GM19324 (cell line): ENCODE results near the gene JADE1.

Experiments
- ATAC-seq: cut with Tn5 transposase; IDR thresholded peaks from one replicate; pipeline ENCODE4 v1.9.1; 2021; ENCODE audit warnings: mild to moderate bottlenecking, moderate library complexity; ENCODE audit not compliant: unreplicated experiment, low FRiP score

JADE1 gene

DNA sequence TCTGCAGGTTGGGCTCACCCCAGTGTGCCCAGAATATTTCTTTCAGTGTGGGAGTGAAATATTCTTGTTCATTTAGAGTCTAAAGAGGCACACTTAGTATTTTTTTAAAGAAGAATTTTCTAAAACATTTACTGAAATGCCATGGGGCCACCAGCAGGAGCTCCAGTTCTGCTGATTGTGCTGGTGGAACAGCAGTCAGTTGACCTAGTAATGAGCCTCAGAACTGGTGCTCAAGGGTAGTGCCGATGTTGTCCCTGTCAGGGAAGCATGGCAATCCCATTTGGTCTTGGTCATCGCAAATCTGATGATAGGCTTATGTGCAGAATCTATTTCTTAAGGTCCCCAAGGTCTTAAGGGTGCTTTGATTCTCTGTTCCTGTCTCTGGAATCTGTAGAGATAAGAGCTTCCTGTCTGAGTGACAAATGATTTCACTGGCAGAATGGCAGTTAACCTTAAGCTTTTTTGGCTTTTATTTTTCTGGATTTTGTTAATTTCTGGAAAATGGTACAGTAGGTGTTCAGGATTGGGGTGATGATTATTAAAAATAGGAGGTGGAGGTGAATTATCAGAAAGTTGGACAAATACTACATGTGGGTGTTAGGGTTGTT lies 31.3 kb downstream of the JADE1 start:
- ATAC-seq, result no peak

DNA sequence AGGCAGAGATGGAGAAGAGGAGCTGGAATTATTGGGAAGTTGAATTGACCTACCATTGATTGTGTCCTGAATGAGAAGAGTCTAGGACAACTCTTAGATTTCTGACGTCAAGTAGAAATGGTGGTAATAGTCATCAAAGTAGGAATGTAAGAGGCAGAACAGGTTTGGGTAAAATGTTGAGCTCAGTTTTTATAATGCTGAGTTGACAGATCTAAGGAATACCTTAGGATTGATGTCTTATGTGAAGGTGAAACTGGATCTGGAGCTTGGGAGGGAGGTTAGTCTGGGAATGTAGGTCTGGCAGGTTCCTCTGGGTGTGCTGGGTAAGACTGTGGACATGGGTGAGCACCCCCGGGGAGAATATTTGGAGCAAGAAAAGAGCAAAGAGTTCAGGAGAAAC lies 31.9 kb downstream of the JADE1 start:
- no peak for ATAC-seq

DNA sequence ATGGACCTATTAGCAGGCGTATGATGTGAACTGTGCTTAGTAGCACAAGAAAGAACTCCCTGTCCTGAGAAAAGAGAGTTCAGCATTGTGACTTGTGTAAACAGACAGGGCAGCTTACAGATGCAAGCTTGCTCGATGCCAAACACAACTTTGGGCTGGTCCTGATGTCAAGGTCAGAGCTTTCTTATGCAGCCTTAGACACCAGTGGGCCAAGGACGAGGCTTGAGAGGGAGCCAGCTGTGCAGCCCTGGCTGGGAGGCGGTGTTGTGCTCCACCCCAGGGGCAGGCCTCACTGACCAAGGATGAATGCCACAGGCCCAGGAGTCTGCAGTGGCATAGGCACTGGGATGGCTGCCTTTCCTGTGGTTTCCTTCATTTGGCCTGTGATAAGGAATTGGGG lies 35.4 kb downstream of the JADE1 start:
- no peak for ATAC-seq

DNA sequence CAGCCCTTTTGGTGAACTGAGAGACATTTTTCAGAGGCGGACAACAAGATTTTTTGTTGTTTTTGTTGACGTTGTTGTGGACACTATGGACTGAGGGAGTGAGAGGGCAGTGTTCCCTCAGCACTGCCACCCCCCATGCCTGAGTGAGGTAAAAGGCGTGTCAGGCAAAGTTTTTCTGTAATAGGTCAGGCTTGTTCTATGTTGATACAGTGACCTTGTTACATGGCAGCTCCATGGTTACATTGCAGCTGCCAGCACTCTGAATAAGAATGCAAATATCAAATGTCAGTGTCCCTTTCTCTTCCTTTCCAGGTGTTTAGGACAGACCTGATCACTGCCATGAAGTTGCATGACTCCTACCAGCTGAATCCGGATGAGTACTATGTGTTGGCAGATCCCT lies 36.6 kb downstream of the JADE1 start:
- ATAC-seq, result no peak

DNA sequence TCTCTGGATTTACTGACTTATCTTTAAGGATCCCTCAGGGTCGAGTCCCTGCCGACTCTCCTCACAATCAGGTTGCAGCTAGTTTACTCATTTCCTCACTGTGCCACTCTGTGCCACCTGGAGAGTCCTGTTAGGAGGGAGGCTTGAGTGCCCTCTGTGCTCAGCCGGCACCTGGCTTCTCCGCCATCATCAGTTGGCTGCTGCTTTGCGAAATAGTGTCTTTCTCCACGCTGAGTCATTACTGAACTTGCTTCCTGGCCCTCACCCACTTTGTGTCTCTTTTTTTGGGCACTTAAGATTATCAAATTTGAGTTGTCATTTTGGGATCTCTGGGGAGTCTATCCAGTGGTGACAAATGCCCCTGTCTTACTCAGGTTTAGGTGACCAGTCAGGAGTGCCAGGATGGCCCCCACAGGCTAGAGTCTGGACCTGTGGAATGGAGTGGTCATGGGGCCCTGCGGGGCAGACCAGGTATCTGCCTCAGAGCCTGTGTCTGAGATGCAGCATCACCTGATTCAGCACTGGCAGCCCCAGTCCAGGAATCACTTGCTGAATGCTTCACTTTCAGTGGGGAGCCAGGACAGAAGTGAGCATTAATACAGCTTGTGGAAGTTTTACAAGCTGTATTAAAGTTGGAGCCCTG lies 37.7 kb downstream of the JADE1 start:
- ATAC-seq, result no peak

DNA sequence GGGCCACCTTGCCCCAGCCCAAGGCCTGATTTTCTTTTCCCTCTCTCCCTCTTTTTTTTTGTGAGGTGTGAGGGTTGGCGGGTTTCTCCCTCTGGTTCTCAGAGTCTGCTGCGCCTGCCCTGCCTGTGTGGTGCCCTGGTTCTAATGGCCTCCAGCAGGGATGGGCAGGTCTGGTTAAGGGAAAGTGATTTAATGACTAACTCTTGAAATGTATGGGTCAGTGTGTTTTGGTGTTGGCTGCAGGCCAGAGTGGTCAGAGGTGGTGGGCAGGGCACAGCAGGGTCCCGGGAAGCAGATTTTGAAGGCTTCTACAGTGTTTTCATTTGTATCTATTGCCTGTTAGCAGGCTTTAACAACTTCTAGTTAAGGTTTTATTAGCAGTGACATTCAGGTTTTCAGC lies 39.0 kb downstream of the JADE1 start:
- ATAC-seq, result no peak

DNA sequence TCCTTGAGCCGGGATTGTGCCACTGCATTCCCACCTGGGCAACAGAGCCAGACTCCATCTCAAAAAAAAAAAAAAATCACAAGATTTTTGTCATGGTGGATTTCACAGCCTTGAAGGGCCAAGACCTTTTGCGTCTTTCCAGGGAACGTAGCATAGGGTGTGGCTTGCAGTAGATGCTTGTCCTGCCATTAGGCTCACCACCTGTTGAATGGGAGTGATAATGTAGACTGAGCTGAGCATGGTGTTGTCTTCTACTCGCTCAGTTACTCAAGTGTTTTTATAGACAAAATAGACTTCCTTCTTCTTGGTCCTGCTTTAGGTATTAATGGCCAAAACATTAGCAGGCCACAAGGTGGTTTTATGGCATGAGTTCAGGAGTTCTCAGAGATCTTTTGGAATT lies 40.8 kb downstream of the JADE1 start:
- ATAC-seq, result no peak

DNA sequence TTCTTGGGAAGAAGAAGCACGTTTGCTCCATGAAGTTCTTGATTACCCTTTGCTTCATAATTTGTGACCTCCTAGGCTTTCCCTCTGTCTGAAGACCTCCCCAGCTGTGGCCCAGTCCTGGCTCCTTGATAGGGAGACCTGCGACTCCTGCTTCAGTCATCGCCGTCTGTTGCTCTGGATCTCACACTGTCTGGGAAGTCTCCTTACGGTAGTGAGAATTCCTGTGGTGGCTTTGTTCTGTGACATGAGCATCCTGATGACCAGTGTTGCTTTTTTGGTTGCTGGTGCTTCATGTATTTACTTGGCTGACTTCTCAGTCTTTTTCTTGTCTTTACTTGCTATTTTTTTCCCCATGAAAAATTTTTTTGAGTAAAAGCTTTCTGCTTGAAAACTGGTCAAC lies 44.2 kb downstream of the JADE1 start:
- no peak for ATAC-seq

DNA sequence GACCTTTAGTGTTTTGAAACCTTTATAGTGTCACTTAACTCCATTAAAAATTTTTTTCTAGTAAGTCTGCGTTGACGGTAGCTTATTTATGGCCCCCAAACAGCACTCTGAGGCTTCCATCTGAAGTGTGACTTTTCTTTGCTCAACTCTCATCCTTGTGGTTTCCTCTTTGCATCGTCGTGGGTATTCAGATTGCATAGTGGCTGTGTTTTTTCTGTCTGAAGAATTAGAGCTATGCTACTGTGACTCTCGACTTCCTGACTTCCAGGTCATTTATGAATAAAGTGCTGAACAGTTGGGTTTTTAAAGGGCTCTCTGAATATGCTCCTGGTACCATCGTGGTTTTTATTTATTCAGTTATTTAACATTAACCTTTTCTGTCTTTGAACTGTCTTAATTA lies 44.9 kb downstream of the JADE1 start:
- ATAC-seq, result peak; percentile 65

DNA sequence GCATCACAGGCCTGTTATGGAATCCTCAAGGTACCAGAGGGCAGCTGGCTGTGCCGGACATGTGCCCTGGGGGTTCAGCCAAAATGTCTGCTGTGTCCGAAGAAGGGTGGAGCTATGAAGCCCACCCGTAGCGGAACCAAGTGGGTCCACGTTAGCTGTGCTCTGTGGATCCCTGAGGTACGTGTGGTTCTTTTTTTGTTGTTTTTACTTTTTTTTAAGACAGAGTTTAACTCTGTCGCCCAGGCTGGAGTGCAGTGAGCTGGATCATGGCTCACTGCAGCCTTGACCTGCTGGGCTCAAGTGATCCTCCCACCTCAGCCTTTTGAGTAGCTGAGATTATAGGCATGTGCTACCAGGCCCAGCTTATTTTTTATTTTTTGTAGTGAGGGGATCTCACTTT lies 46.1 kb downstream of the JADE1 start:
- no peak for ATAC-seq

DNA sequence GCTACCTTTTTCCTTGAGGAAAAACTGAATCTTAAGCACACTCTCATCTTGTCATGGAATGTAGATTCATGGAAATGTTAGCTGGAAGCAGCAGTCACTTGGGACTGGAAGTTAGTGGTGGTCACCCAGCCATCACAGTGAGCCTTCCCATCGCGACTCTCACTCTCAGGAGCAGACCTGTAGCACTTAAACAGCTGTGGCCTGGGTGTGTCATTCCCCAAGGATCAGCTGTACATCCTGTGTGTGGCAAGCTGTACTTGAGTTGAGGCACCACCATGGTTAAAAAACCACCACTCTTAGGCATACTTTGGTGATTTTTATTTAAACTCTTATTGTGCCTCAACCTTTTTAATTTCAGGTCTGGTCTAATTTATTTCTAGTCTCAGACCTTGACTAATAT lies 46.7 kb downstream of the JADE1 start:
- no peak for ATAC-seq

DNA sequence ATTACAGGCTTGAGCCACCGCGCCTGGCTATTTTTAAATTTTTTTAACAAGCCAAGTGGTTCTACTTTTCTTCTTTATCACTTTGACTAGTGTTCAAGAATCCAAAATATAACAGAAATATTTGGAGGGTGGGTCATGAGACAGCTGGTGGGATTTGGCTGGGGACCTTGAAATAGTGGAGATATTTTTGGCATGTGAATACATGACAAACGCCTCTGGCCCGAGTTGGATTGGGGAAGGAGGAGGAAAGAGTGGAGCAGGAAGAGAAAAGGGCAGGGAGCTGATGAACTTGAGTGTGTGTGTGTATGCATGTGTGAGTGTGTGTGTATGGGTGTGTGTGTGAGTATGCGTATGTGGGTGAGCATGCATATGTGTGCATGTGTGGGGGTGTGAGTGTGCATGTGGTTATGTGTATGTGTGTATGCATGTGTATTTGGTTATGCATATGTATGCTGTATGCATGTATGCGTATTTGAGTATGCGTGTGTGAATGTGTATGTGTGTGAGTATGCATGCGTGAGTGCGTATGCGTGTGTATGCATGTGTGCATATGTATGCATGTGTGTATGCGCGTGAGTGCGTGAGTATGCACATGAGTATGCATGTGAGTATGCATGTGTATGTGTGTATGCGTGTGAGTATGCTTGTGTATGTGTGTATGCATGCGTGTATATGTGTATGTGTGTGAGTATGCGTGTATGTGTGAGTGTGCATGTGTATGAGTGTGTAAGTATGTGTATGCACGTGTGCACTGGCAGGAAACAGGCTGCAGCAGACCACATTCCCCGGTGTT lies 49.6 kb downstream of the JADE1 start:
- ATAC-seq, result no peak

DNA sequence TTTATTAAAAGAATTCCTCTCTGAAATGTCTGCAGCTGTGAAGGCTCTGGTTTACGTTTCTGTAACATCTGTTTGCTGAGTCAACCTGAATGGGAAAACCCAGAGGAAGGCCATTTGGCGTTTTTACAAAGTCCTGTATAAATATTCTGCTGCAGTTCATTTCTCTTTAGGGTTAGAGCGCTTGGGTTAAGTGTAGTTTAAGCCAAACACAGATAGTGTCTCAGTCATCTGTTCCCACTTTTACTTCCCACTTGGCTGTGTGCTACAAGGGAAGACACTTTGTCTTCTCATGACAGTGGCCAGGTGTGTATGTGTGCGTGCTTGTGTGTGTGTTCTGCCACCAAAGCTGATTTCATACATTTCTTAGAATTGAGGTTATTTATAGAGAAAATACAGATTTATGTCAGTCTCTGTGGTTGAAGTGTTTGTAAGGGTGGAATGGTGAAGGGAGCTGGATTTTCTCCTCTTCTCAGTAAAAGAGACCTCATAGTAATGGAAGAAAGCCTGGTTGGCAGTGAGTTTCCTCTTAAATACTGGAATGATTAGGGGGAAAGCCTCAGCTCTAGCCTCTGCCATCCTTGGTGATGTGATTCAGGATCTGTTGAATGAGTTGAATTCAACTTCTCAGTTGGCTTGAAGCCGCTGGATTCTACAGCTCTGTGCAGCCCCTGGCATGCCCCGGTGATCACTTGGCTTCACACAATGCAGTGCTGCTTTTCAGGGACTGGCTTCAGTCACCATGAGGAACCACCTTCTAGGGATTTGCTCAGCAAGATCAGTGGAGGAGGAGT lies 50.6 kb downstream of the JADE1 start:
- ATAC-seq, result no peak

DNA sequence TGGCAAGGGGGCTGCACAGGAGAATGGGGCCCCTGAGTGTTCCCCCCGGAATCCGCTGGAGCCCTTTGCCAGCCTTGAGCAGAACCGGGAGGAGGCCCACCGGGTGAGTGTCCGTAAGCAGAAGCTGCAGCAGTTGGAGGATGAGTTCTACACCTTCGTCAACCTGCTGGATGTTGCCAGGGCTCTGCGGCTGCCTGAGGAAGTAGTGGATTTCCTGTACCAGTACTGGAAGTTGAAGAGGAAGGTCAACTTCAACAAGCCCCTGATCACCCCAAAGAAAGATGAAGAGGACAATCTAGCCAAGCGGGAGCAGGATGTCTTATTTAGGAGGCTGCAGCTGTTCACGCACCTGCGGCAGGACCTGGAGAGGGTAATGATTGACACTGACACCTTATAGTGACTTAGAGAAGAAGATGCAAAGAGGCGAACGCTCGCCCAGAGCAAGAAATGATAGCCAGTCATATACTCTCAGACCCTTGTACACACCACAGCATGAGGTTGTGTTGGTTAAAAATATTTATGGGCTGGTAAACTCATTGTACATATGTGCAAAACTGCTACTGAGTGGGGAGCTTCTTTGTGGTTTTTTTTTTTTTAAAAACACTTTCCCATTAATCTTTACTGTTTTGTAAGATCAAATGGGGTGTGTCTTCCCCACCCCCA lies 52.5 kb downstream of the JADE1 start:
- no peak for ATAC-seq

DNA sequence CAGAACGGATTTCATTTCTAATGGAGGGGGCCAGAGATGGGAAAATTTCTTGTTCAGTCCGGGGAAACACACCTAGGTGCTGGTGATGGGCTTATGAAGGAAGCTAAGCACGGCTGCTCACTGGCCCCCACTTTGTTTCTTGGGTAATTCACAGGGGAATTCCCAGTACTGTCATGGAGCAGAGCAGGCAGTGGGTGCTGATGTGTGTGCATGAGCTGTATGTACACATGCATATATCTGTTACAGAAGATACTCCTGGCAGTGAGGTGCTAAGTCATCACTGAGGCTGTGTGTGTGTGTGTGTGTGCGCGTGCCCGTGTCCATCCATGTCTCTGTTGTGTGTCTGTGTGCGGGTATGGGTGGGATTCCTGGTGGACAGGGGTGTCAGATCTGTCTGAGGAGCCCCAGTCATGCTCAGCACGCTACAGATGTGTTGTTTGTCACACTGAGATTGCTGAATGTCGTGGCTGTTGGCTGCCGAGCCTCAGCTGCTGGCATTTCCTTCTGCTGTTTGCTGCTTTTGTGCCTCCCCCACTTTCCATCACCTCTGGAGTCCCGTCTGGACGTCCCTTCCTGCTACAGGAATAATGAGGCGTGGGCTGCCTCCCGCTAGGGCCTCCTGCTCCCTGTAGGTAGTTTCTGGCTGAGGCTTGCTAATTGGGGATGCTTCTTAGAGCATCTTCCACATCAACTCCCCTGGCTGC lies 53.3 kb downstream of the JADE1 start:
- no peak for ATAC-seq

DNA sequence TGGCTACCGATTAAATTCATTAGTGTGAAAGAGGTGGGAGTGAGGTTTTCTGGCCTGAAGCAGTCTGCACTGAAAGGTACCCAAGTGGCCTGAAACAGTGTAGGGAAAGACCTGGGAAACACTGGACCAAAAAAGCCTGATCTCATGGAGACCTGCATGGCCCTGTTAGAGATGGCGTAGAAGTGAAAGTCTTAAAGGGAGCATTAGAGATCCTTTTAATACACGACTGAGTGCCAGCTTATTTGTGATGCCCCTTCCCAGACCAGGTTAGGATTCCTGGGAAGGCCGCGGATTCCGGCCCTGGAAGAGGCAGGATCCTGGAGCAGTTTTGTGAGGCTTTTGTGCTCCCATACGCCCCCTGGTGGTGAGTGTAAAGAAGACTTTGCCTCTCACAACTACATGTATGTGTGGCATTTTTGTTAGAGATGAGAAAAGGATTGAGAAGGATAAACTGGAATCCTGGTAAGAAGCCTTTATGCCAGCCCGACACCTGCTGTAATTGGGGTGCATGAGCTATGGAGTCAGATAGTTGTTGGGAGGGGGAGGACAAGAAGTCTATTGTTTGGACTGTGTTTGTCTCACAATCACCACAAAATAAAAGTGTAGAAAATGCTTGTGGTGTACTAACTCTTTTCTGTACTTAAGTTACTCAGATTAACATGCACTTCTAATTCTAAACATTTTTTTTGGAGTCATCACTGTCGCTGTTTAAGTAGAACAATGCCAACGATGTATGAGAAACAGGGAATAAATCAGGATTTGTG lies 54.0 kb downstream of the JADE1 start:
- no peak for ATAC-seq

DNA sequence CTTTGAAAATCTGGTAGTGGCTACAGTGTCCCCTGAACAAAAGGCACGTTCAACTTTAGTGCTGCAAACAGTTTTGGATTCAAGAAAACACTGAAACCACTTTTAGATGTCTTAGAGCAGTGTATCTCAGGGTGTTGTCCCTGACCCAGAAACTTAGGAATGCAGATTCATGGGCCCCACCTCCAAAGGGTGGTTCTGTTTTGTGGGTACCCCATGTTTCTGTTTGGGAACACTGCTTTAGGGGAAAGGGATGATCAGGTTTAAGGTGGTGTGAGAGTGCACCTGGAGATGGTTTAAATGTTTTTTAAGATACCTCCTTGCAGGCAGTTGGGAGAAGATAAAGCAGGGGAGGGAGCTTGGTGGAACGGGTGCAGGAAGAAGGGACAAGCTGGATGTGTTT lies 55.6 kb downstream of the JADE1 start:
- ATAC-seq, result no peak

DNA sequence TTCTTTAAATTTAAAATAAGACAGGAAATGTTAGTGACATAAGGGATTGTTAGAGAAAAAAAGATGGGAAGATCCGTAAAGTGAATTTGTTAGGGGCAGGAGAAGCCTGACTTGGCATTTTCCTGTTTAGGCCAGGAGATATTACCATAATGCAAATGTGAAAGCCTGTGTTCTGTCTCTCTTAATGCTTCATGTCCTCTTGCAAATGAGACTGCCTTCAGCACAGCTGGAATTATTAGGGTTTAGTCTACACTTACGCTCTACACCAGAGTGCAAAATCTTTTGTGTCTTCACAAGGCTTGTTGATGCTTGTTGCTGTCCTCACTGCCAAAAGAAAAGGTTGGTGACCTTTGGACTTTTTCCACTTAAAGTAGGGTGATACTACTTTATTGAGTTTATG lies 56.8 kb downstream of the JADE1 start:
- no peak for ATAC-seq

DNA sequence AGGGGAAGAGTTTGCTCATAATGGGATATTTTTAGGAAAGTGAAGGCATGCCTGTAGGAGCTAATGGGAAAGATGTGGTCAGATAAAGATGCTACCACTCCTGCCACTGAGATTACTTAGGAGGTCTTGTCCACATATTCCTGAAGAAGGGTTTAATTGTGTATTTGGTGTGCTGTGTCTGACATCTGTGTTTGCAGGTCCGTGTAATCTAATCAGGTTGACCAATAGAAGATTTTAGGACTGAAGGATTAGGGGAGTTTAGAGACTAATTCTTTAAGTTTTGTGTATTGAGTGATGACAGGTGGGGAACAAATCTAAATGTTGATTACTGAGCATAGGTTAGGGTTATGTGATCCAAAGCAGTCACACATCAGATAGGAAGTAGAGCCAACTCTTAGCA lies 57.2 kb downstream of the JADE1 start:
- no peak for ATAC-seq
